ENCODE data around the gene GNA12.

GRCh38 chr7:2886391-2886790, 42.3 kb upstream of the GNA12 start:
- no peak for TF ChIP-seq PAX5 (IDR thresholded peaks at IDR 0.05; ENCODE audit: insufficient read depth, low read length, severe bottlenecking)
- no peak for TF ChIP-seq POLR2A (IDR thresholded peaks at IDR 0.05; ENCODE audit: low read depth, low read length)
- TF ChIP-seq POLR2AphosphoS5 (IDR thresholded peaks at IDR 0.05; ENCODE audit: low read depth, low read length), result no peak
- TF ChIP-seq TAF1 (IDR thresholded peaks at IDR 0.05; ENCODE audit: low read depth, low read length), result no peak
- no peak for TF ChIP-seq SPI1 (IDR thresholded peaks at IDR 0.05; ENCODE audit: low read depth, low read length)

All from GM12891 (cell line).